Neural crest cell (in vitro differentiated cells): ENCODE results near the gene ZBED3. TPM values are rescaled to one million over a fixed set of nuclear protein-coding genes. Genes with fewer than 3 reads are reported as not detected.

ENCODE experiments used
- DNase-seq: peaks from one replicate; pipeline ENCODE4 v3.0.0; 2021; ENCODE audit warnings: low read depth, mixed read lengths, low spot score
- H3K27ac Mint-ChIP-seq: one replicate; pipeline ENCODE4 v1.8.0; 2021; ENCODE audit warnings: mild to moderate bottlenecking, mixed read lengths; ENCODE audit not compliant: unreplicated experiment
- H3K27me3 Mint-ChIP-seq: 2 replicates; pipeline ENCODE4 v1.8.0; 2021; ENCODE audit warnings: low read depth, mild to moderate bottlenecking, mixed read lengths
- H3K36me3 Mint-ChIP-seq: 2 replicates; pipeline ENCODE4 v1.8.0; 2021; ENCODE audit warnings: low read depth, mild to moderate bottlenecking, mixed read lengths
- H3K4me1 Mint-ChIP-seq: 2 replicates; pipeline ENCODE4 v1.8.0; 2021; ENCODE audit warnings: mixed read lengths
- H3K4me3 Mint-ChIP-seq: one replicate; pipeline ENCODE4 v1.8.0; 2021; ENCODE audit warnings: mild to moderate bottlenecking, mixed read lengths
- H3K9me3 Mint-ChIP-seq: 2 replicates; pipeline ENCODE4 v1.8.0; 2021; ENCODE audit warnings: mixed read lengths
- CTCF ChIP-seq: fragments of 200-600 bp; sonication (generic); conservative IDR thresholded peaks from 2 replicates; pipeline ENCODE4 v1.5.0; 2021; ENCODE audit warnings: antibody characterized with exemption, mild to moderate bottlenecking
- total RNA-seq: library from RNA; stranded (reverse); gene quantifications from 2 replicates; pipeline ENCODE4 v1.2.1, GENCODE V29; 2021

The ZBED3 gene
- total RNA-seq, 1 donor from 2014 or later: 12.2 TPM

- peaks cover 38% of the 10 kb centered on the region for H3K36me3 Mint-ChIP-seq
- H3K27me3 Mint-ChIP-seq: no peaks in the 10 kb centered on the region
- peaks cover 11% of the 10 kb centered on the region for H3K9me3 Mint-ChIP-seq
- no peak for DNase-seq
- H3K27ac Mint-ChIP-seq: no peak overlapping the region
- H3K4me3 Mint-ChIP-seq: no peak overlapping the region
- no peaks in the 10 kb centered on the region for H3K4me1 Mint-ChIP-seq
- no peak for TF ChIP-seq CTCF
These were observed 17.7 kb upstream of the ZBED3 start for GRCh38 chr5:77104813-77105212.

- Mint-ChIP-seq H3K27ac (no peak overlapping the region), H3K27me3 (no peaks in the 10 kb centered on the region), H3K4me1 (no peaks in the 10 kb centered on the region), H3K4me3 (no peak overlapping the region), H3K9me3 (peaks cover 11% of the 10 kb centered on the region), H3K36me3 (peaks cover 35% of the 10 kb centered on the region)
- TF ChIP-seq CTCF: no peak
- DNase-seq: no peak
These were observed 16.4 kb upstream of the ZBED3 start for GRCh38 chr5:77103457-77103856.

- no peak for TF ChIP-seq CTCF
- H3K9me3 Mint-ChIP-seq: peaks cover 11% of the 10 kb centered on the region
- no peak overlapping the region for H3K27ac Mint-ChIP-seq
- H3K36me3 Mint-ChIP-seq: peaks cover 35% of the 10 kb centered on the region
- no peaks in the 10 kb centered on the region for H3K27me3 Mint-ChIP-seq
- no peak overlapping the region for H3K4me3 Mint-ChIP-seq
- no peak for DNase-seq
- no peaks in the 10 kb centered on the region for H3K4me1 Mint-ChIP-seq
These were observed 15.5 kb upstream of the ZBED3 start for GRCh38 chr5:77102549-77102948.

DNA sequence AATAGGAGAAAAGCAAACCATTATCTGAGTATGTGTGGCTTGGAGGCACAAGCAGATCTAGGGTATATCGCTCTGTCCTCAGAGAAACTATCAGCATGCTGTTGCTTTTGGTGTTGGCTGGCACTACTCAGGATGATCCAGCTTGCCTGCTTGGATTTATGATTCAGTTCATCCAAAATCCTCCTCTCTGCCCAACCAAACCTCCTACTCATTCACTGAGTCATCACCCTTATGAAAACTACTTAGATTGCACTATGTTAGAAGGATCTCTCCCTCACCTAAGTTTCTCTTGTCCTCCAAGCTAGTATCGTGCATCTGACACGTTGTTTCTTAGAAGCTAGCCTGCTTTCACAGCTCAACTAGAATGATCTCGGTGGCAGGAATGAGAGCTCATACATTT lies 14.2 kb upstream of the ZBED3 start:
- no peak for DNase-seq
- no peak for TF ChIP-seq CTCF
- no peaks in the 10 kb centered on the region for H3K4me1 Mint-ChIP-seq

DNA sequence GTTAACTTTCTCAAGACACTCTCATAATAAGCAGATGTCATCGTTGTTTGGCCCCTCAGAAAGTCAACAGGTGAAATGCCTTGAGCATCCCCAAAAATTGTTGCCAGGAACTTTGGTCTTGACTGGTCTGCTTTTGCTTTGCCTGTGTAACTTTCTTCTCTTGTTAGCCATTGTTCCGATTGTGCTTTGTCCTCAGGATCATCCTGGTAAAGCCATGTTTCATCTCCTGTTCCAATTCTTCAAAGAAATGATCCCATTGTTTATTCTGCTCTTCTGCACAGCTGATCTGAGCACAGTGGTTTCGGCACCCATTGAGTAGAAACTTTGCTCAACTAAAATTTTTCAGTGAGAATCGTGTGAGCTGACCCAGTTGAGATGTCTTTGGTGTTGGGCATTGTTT lies 8.1 kb upstream of the ZBED3 start:
- Mint-ChIP-seq H3K27me3 (no peaks in the 10 kb centered on the region), H3K4me1 (no peaks in the 10 kb centered on the region), H3K27ac (no peak overlapping the region), H3K36me3 (peaks cover 37% of the 10 kb centered on the region), H3K9me3 (peaks cover 2% of the 10 kb centered on the region), H3K4me3 (no peak overlapping the region)
- no peak for DNase-seq
- TF ChIP-seq CTCF: no peak

More for the DNA sequence above, 14.2 kb upstream of the ZBED3 start:
- no peak overlapping the region for H3K4me3 Mint-ChIP-seq
- H3K9me3 Mint-ChIP-seq: peaks cover 11% of the 10 kb centered on the region
- H3K27me3 Mint-ChIP-seq: no peaks in the 10 kb centered on the region
- no peak overlapping the region for H3K27ac Mint-ChIP-seq
- H3K36me3 Mint-ChIP-seq: peaks cover 25% of the 10 kb centered on the region
